T1000 (cell line): ENCODE results near the gene CRABP2.

Source experiments
- DNase-seq: peaks from one replicate; lab custom pipeline; 2025; ENCODE audit warnings: mixed read lengths; lab: John Stamatoyannopoulos, UW

CRABP2 gene

GRCh38 chr1:156709031-156709430 lies 3.6 kb upstream of the CRABP2 start:
- DNase-seq = no peak

DNA sequence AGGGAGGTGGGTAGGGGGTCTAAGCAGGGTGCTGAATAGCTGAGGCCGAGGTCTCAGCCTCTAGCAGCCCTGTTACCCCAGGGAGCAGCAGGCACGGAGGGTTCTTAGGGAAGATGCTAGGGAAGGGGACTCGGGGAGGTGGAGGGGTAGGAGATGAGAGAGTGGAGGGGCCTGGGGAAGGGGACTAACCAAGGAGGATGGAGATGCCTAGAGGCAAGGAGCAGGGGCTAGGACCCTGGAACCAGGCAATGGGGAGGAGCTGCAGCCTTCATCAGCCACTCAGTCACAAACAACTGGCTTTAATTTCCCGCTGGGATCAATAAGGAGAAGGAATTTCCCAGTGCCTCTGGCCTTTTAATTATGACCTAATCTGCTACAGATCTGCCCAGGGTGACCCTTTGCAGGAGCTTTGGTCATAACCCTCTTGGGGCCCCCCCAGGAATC lies 2.9 kb upstream of the CRABP2 start:
- DNase-seq = no peak

- no peak for DNase-seq
Measured at GRCh38 chr1:156707417-156708217, 2.2 kb upstream of the CRABP2 start.

- DNase-seq = no peak
Measured at GRCh38 chr1:156706657-156707416, 1.5 kb upstream of the CRABP2 start.

GRCh38 chr1:156705918-156706656 lies 704 bp upstream of the CRABP2 start:
- no peak for DNase-seq

- DNase-seq = peak; percentile 40
Measured at GRCh38 chr1:156704930-156705320, 458 bp downstream of the CRABP2 start.

GRCh38 chr1:156704166-156704711 lies 1.1 kb downstream of the CRABP2 start:
- no peak for DNase-seq

- DNase-seq = no peak
Measured at GRCh38 chr1:156703741-156704140, 1.6 kb downstream of the CRABP2 start.

DNA sequence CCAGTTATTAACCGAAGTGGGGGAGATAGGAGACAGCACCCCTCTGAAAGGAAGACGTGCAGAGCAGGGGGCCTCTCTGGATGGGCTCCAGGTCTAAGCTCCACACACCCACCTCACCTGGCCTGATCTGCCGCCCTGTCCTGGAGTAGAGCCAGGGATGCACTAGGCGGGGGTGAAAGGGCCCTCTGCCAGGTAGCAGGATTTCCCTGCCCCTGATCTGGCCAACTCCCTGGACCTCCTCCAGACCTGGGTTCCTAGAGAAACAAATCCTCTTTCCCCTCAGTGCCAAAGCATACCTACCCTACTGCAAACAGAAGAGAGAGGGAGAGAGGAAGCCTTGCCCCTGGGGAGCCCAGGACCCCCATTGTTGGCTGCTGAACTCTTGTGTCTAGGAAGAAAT lies 2.0 kb downstream of the CRABP2 start:
- DNase-seq = no peak

DNA sequence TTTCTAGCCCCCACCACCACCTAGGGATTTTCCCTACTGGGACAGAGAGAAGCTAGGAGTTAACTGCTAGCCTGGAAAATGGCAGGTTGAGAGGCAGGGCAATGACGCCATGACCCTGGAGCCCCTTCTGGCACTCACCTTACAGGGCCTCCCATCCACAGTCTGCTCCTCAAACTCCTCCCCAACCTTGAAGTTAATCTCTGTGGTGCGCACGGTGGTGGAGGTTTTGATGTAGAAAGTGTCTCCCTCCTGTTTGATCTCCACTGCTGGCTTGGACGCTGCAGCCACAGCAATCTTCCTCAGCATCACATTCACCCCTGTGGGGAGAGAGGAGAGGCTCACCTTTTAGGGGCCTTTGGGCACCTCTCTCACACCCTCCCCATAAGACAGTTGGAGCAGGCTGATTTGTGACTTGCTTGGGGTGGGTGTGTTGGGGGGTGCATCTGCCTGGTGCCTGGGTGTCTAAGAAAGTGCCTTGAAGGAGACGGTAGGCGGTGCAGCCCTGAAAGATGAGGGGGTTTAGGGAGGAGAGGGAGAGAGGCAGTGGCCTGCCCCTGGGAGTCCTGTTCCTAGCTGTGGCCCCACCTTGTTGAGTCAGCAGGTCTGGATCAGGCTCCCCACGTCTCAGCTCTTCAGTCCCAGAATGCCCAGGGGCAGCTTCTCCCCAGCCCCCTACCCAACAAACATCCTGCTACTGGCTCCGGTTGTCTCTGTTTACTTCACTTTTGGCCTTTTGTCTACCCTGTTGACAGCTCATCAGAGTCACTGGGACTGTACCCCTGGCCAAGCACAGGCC lies 4.4 kb downstream of the CRABP2 start:
- DNase-seq = no peak

GRCh38 chr1:156698995-156699394 lies 6.4 kb downstream of the CRABP2 start:
- DNase-seq = no peak

DNA sequence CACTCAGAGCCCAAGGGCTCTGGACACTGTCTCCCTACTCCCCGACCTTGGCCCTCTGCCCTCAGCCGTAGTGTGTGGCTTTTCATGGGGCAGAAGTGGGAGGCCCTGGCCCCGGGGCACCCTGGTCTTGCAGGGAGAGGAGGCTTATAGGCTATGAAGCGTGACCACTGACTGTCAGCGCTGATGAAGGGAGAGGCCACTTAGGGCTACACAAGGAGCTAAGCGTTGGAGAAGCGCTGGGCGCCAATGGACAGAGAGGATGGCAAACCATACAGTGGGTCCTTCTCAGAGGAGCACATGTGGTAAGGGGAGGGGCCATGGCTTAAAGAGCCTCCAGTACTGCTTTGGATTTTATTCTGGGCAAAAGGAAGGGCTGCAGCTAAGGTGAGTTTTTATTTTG lies 7.9 kb downstream of the CRABP2 start:
- no peak for DNase-seq

DNA sequence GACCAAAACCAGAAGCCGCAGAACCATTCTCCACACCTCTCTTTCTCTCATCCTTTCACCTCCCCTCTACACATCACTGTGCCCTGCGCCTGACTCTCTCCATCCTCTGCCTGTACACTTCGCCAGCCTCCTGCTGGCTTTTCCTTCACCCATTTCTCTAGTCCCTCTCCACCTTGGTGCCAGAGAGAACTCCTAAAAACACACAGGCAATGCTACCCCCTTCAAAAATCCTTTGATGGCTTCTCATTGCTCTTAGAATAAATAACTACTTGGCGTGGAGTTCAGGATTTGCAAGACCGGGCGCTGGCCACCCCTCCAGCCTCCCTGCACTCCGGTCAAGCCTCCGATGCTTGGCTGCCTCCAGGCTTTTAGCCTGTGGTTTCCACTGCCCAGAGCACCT lies 8.6 kb downstream of the CRABP2 start:
- DNase-seq = no peak

- no peak for DNase-seq
Measured at GRCh38 chr1:156694690-156694962, 10.8 kb downstream of the CRABP2 start.

- DNase-seq = no peak
Measured at GRCh38 chr1:156693848-156694689, 11.3 kb downstream of the CRABP2 start.

DNA sequence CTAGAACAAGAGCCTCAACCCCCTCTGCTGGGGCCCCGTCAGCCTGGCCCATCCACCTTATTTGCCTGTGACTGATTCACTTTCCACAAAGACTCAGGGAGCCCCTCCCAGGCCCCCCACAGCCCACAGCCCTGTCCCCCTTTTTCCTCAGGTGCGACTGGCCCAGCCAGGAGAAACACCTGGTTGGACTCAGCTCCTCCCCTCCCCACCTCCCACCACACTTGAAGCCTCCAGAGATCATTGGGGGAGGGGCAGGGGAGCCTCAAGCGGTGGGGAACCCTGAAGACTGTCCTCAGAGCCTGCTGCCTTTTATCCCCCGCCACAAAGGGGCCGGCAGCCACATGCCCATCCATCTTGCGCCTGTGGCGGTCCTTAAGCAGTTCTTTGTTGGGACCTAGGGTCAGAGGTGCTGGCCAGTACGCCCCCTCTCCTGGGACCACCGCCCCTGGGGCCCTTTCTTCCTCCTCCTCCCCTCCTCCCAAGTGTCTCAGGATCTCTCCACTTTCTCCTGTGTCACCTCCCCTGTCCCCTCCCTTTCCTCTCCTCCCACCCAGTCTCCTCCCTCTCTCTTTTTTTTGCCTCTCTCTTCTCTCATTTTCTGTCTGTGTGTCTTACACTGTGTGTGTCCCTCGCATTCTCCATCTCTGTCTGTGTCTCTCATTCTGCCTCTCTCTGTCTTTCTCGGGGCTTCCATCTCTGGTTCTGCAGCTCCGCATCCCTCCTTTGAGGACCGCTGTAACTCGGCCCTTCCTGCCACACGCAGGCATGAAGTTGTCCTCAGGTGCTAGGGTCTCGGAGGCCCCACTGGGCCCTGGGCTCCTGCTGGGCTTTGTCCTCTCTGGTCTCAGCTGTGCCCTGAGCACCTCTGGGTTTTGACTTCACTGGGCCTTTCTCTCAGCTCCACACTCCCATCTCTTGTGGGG lies 12.2 kb downstream of the CRABP2 start:
- DNase-seq = no peak

DNA sequence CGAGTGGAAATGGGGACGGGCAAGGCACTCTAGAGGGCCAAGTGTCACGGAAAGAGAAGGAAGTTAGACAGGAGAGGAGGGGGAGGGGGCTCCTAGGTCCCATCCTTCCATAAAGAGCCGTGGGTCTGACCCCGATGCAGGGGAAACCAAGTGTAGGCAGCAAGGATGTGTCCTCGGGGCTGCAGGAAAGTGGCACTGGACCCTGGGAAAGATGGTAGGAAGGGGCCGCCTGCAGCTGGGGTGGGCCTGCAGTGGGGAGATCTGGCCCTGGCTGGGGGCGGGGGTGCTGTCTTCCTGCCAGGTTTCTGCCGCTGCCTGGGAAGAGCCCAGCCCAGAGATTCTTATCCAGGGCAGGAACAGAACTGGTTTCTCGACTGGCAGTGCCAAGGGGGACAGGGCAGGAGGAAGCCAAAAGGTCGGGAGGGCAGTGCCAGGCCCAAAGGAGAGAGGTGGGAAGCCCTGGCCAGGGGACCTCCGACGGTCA lies 12.9 kb downstream of the CRABP2 start:
- DNase-seq = no peak

- no peak for DNase-seq
Measured at GRCh38 chr1:156691665-156692440, 13.5 kb downstream of the CRABP2 start.

GRCh38 chr1:156691191-156691590 lies 14.2 kb downstream of the CRABP2 start:
- DNase-seq = no peak
